Measurements from ENCODE around the gene WDR74. TPM values are rescaled to one million over a fixed set of nuclear protein-coding genes. Genes with fewer than 3 reads are reported as not detected.
"Not testable (repeated sequence)": the region's sequence is repeated elsewhere in the genome, so short reads cannot be mapped to it uniquely, and the experiment has no call there.

Gene WDR74
- total and polyA plus RNA-seq, 9 of the 15 experiments (the other 6 are each of a cell fraction or from before 2014, with no cell fraction given): 32.7 to 210 (median 114) TPM

DNA sequence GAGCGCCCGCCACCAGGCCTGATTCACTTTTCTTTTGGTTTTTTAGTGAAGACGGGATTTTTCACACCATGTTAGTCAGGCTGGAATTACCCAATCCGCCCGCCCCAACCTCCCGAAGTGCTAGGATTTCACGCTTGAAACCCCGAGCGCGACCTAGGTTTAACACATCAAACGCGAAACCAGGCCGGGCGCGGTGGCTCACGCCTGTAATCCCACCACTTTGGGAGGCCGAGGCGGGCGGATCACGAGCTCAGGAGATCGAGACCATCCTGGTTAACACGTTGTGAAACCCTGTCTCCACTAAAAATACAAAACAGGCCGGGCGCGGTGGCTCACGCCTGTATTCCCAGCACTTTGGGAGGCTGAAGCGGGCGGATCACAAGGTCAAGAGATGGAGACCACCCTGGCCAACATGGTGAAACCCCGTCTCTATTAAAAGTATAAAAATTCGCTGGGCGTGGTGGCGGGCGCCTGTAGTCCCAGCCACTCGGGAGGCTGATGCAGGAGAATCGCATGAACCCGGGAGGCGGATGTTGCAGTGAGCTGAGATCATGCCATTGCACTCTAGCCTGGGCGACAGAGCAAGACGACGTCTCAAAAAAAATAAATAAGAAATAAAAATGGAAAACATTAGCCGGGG lies 1.5 kb upstream of the WDR74 start:
- 1% methylated on average over 41 of the region's 41 CpGs for WGBS (ENCODE audit: insufficient coverage, low coverage, missing lambda C conversion rate)
- Histone ChIP-seq H3K4me3 (peak overlapping the region; percentile 93), H3K79me2 (ENCODE audit: control insufficient read depth, insufficient read depth, low read length) (peaks cover 37% of the 10 kb centered on the region), H3K4me1 (replicated peaks in 1 of 2; ENCODE audit: control insufficient read depth in 2 of 2, insufficient read depth in 2 of 2, low read length in 2 of 2) (peaks cover 8 to 19% of the 10 kb centered on the region in 2 experiments; a peak in 3 of 5 replicates), H3K9ac (ENCODE audit: insufficient read depth in 1 of 2, low read depth in 2 of 2, low read length in 2 of 2) (peak overlapping the region; percentile 86 to 87), H3K27ac (ENCODE audit: extremely low read depth, low read depth, low read length) (peak overlapping the region; percentile 77), H2AFZ (ENCODE audit: low read depth, low read length) (peak overlapping the region; percentile 50), H3K4me2 (ENCODE audit: insufficient read depth, low read length) (peak overlapping the region; percentile 92), H3K36me3 (ENCODE audit: control insufficient read depth, insufficient read depth, low read length) (peaks cover 22% of the 10 kb centered on the region; the same call in 2 of the 3 replicates)
- CTCF ChIA-PET (ENCODE audit: low intra/inter-chr PET ratio): interaction anchor here (0.6 kb wide), 1 partner anchor 54 kb away, joined by 3 read pairs; the partner anchor contains the start of gene TMEM179B
- POLR2A ChIA-PET: interaction anchor here (0.6 to 4.1 kb wide), 70 partner anchors 9 to 1866 kb away, joined by 3 to 403 read pairs (median 7); partner anchors contain the start of genes BSCL2, C11orf98, CSKMT and EEF1G
- in situ Hi-C loops (cut with MboI); H3K27me3 ChIP-seq (ENCODE audit: control insufficient read depth in 2 of 2, insufficient read depth in 2 of 2, low read length in 2 of 2); H3K9me1 ChIP-seq (ENCODE audit: control insufficient read depth, insufficient read depth, low read length); H3K9me3 ChIP-seq (replicated peaks; ENCODE audit: control insufficient read depth, insufficient read depth, low read depth, low read length); H4K20me1 ChIP-seq (replicated peaks; ENCODE audit: control insufficient read depth, insufficient read depth, low read length); FAIRE-seq; BruUV-seq (replicated peaks); TF ChIP-seq ATF3 (IDR thresholded peaks at IDR 0.05): not testable (repeated sequence)
- intact Hi-C loops (cut with micrococcal nuclease): loop anchor here (1.0 to 10.0 kb wide), 9 partner anchors 16 to 444 kb away; partner anchors contain the start of genes C11orf98, CSKMT, HNRNPUL2 and NXF1
- ATAC-seq (peak; percentile 27), DNase-seq (ENCODE audit: extremely low read depth in 1 of 4, low spot score in 3 of 4) (peak in 3 of 4 experiments; percentile 27 to 81 (median 40))
- TF ChIP-seq ZNF511 (CRISPR knock-in tag; IDR thresholded peaks at IDR 0.05) (0 out of 2 replicates have a peak, but pooled peaks have one; percentile 32), RBFOX2 (IDR thresholded peaks at IDR 0.05; ENCODE audit: low read depth, low read length) (peak; percentile 93), ZFX (CRISPR knock-in tag; IDR thresholded peaks at IDR 0.05) (peak; percentile 71), HMBOX1 (IDR thresholded peaks at IDR 0.05) (peak; percentile 85; the same call in 1 of the 2 replicates), SFPQ (IDR thresholded peaks at IDR 0.05; ENCODE audit: low read depth, low read length) (peak; percentile 47; the same call in 1 of the 2 replicates), SAP30 (IDR thresholded peaks at IDR 0.05; ENCODE audit: borderline replicate concordance, insufficient read depth, low read depth, low read length, poor library complexity, severe bottlenecking) (peak; percentile 34), PRPF4 (IDR thresholded peaks at IDR 0.05; ENCODE audit: insufficient read depth, low read depth, low read length, poor library complexity, severe bottlenecking) (peak; percentile 68), POLR2G (IDR thresholded peaks at IDR 0.05; ENCODE audit: low read depth, low read length) (peak; percentile 95), KLF1 (tag; IDR thresholded peaks at IDR 0.05) (peak; percentile 70; the same call in 1 of the 2 replicates), ZBTB7A (IDR thresholded peaks at IDR 0.05; ENCODE audit: borderline replicate concordance, control insufficient read depth, low read depth, low read length) (peak; percentile 67; the same call in 1 of the 2 replicates), NONO (IDR thresholded peaks at IDR 0.05; ENCODE audit: low read depth in 2 of 2, low read length in 1 of 2) (peak in 1 of 2 experiments; percentile 97; a peak in 2 of 4 replicates), ATF3 (CRISPR knock-in tag; conservative IDR thresholded peaks at IDR 0.05) (peak; percentile 80), SMARCA5 (IDR thresholded peaks at IDR 0.05) (peak; percentile 83)

All from K562 (cell line).